CD4-positive, alpha-beta memory T cell (primary cell): ENCODE results near the gene ADRB2. TPM values are rescaled to one million over a fixed set of nuclear protein-coding genes. Genes with fewer than 3 reads are reported as not detected.
"Not testable (repeated sequence)": the region's sequence is repeated elsewhere in the genome, so short reads cannot be mapped to it uniquely, and the experiment has no call there.

ENCODE experiments used
- CTCF ChIA-PET: fragments of 350-600 bp; sonication (Branson Sonifier 250); formaldehyde crosslinking; loops from one replicate; lab custom pipeline; 2021; ENCODE audit warnings: inconsistent platforms; ENCODE audit not compliant: partially characterized antibody; lab: Charles Lee
- POLR2A ChIA-PET: fragments of 350-600 bp; sonication (Branson Sonifier 250); formaldehyde crosslinking; loops from one replicate; lab custom pipeline; 2021; ENCODE audit not compliant: partially characterized antibody; lab: Charles Lee
- DNase-seq, 5 donors: peaks; one replicate each; pipeline versions ENCODE4 v3.0.0 to v3.0.0-alpha.2; 2020 to 2022; ENCODE audit warnings: mixed read lengths in 1 of 5
- H3K27ac ChIP-seq: one replicate; pipeline ENCODE4 v1.7.0; 2013; ENCODE audit warnings: low read depth, low read length
- H3K27me3 ChIP-seq: 2 replicates; pipeline ENCODE4 v1.7.0; 2013; ENCODE audit warnings: mild to moderate bottlenecking, low read length, moderate library complexity; ENCODE audit not compliant: insufficient read depth
- H3K36me3 ChIP-seq: 2 replicates; pipeline ENCODE4 v1.7.0; 2013; ENCODE audit warnings: mild to moderate bottlenecking, low read length, moderate library complexity; ENCODE audit not compliant: insufficient read depth
- H3K4me1 ChIP-seq: 2 replicates; pipeline ENCODE4 v1.7.0; 2013; ENCODE audit warnings: mild to moderate bottlenecking, low read length, moderate library complexity; ENCODE audit not compliant: insufficient read depth
- H3K4me3 ChIP-seq, 2 donors: one replicate each; pipeline ENCODE4 v1.7.0; 2013; ENCODE audit warnings: low read length in 2 of 2, mild to moderate bottlenecking in 1 of 2
- H3K9me3 ChIP-seq, 2 donors: one replicate each; pipeline ENCODE4 v1.7.0; 2013; ENCODE audit warnings: low read length in 2 of 2, control low read depth in 1 of 2; ENCODE audit not compliant: control insufficient read depth in 1 of 2
- H3K27ac Mint-ChIP-seq, 7 donors: one replicate each; pipeline ENCODE4 v1.8.0; 2020 to 2021; ENCODE audit warnings: mixed read lengths in 7 of 7, mild to moderate bottlenecking in 6 of 7, inconsistent platforms in 3 of 7, moderate library complexity in 3 of 7
- H3K27me3 Mint-ChIP-seq, 2 donors: one replicate each; pipeline ENCODE4 v1.8.0; 2020 to 2021; ENCODE audit warnings: mixed read lengths in 2 of 2
- H3K36me3 Mint-ChIP-seq, 2 donors: one replicate each; pipeline ENCODE4 v1.8.0; 2020 to 2021; ENCODE audit warnings: mixed read lengths in 2 of 2, inconsistent platforms in 1 of 2, mild to moderate bottlenecking in 1 of 2
- H3K4me1 Mint-ChIP-seq, 4 donors: one replicate each; pipeline ENCODE4 v1.8.0; 2020 to 2021; ENCODE audit warnings: mixed read lengths in 4 of 4, mild to moderate bottlenecking in 1 of 4
- H3K4me3 Mint-ChIP-seq, 8 donors: one replicate each; pipeline ENCODE4 v1.8.0; 2020 to 2021; ENCODE audit warnings: mixed read lengths in 8 of 8, mild to moderate bottlenecking in 7 of 8, moderate library complexity in 6 of 8, inconsistent platforms in 3 of 8
- H3K9me3 Mint-ChIP-seq, 8 donors: one replicate each; pipeline ENCODE4 v1.8.0; 2020 to 2021; ENCODE audit warnings: mixed read lengths in 8 of 8, mild to moderate bottlenecking in 5 of 8, inconsistent platforms in 3 of 8, moderate library complexity in 1 of 8
- intact Hi-C: fragments of 100-400 bp; cut with micrococcal nuclease; formaldehyde crosslinking; loops from one replicate; pipeline ENCODE4 v1.15.1; 2023
- polyA plus RNA-seq, 2 donors: library from polyadenylated mRNA; unstranded; fragments of 300-500 nt; fragmentation: Illumina TruSeq; gene quantifications; one replicate each; pipeline ENCODE4 v1.2.3, GENCODE V29; 2021
- total RNA-seq, 2 experiments: library from RNA; stranded (reverse); gene quantifications; one replicate each; pipeline ENCODE4 v1.2.3, GENCODE V29; 2021

The ADRB2 gene
- total and polyA plus RNA-seq, 4 experiments from 2014 or later = 3.6 to 6.1 (median 5.4) TPM

DNA sequence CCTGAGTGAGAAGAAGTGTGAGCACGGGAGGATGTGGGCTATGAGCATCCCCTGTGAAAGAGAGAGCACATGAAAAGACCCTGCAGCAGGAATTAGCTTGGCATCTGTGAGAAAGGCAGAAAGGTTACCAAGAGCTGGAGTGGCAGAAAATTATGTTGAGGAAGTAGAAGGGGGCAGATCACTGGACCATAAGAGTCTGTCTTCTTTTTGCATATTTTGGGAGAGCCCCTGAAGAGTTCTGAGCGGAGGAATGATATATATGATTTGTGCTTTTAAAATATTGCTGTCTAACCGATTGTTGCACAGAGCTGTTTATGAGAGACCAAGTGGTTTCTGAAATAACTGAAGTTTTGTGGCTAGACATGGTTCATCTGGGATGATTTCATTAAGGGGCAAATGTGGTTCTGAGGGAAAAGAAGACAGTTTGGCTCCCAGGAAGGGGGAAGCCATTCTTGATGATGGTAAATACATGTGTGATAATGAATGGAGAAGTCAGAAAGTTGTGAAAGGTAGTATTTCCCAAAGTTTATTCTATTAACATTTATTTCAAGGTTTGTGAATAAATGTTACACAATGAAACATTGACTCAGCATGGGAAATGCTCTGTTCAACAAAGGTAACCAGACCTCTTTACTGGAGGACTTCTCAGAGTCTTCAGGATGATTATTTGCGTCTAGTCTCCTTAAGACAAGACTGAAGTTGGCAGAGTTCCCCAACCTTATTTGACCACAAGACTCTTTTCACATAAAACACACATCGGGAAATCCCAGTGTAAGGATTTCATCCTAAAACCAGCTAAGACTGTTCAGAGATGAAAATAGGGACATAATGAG, 31.5 kb upstream of the ADRB2 start:
- H3K4me1 ChIP-seq = no peaks in the 10 kb centered on the region
- no peaks in the 10 kb centered on the region for H3K27me3 ChIP-seq
- H3K36me3 ChIP-seq = no peaks in the 10 kb centered on the region
- CTCF ChIA-PET = interaction anchor here (1.0 kb wide), 1 partner anchor 240 kb away, joined by 3 read pairs; no protein-coding TSS in a partner anchor
- H3K4me1 Mint-ChIP-seq = no peaks in the 10 kb centered on the region
- H3K9me3 ChIP-seq = no peaks in the 10 kb centered on the region
- H3K27me3 Mint-ChIP-seq = peaks cover 0 to 7% of the 10 kb centered on the region in 2 donors
- intact Hi-C loops = no loop called here
- H3K36me3 Mint-ChIP-seq = no peaks in the 10 kb centered on the region
- H3K4me3 ChIP-seq = no peak overlapping the region
- H3K27ac ChIP-seq = no peak overlapping the region
- POLR2A ChIA-PET = no interaction called here
- no peak for DNase-seq
- H3K4me3 Mint-ChIP-seq = no peak overlapping the region
- no peaks in the 10 kb centered on the region for H3K9me3 Mint-ChIP-seq
- no peak overlapping the region for H3K27ac Mint-ChIP-seq

DNA sequence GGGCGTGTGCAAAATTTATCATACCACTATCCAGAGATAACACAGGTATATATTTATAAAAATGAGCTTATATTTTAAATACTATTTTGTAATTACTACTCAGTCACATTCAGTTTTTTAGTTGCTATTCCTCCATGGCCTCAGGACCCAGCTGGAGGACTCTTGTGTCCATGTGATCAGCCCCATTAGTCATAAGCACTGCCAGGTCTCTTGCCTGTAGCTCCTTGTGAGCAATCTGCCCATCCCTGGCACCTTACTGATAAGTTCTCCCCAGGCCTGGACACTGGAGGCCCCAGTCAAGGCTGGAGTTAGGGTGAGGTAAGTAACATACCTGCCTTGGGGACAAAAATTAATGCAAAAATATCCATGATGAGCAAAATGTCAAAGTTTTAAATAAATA, 29.5 kb upstream of the ADRB2 start:
- Mint-ChIP-seq H3K4me1 (no peaks in the 10 kb centered on the region), H3K4me3 (no peak overlapping the region), H3K36me3 (no peaks in the 10 kb centered on the region), H3K9me3 (no peaks in the 10 kb centered on the region), H3K27me3 (peaks cover 4 to 11% of the 10 kb centered on the region in 2 donors), H3K27ac (no peak overlapping the region)
- DNase-seq = no peak
- H3K9me3 ChIP-seq = no peaks in the 10 kb centered on the region
- CTCF ChIA-PET = interaction anchor here (0.7 to 1.9 kb wide), 3 partner anchors 8 to 162 kb away, joined by 3 to 4 read pairs (median 3); no protein-coding TSS in a partner anchor
- POLR2A ChIA-PET = no interaction called here
- no peak overlapping the region for H3K4me3 ChIP-seq
- H3K27me3 ChIP-seq = no peaks in the 10 kb centered on the region
- intact Hi-C loops = no loop called here
- H3K27ac ChIP-seq = no peak overlapping the region
- no peaks in the 10 kb centered on the region for H3K4me1 ChIP-seq
- no peaks in the 10 kb centered on the region for H3K36me3 ChIP-seq

DNA sequence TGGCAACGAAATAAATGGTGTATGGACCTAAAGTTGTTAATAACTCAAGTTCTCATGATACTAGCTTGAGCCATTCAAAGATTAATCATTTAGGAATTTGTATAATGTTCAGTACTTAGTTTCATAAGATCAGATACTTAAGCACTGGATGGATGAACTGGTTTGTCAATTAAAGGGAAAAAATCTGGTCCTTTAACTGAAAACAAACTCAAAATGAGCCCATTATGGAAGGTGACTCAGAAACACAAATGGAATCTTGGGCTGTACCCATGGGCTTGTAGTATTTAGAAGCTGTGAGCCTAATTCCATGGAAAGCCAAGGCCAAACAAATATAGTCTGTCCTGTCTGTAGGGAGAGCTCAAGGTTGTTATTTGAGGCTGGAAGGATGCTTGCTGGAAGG, 27.6 kb upstream of the ADRB2 start:
- Histone ChIP-seq H3K36me3 (no peaks in the 10 kb centered on the region), H3K4me3 (no peak overlapping the region), H3K27ac (no peak overlapping the region), H3K4me1 (no peaks in the 10 kb centered on the region), H3K9me3 (no peaks in the 10 kb centered on the region), H3K27me3 (no peaks in the 10 kb centered on the region)
- Mint-ChIP-seq H3K27me3 (peaks cover 4 to 19% of the 10 kb centered on the region in 2 donors), H3K36me3 (no peaks in the 10 kb centered on the region), H3K4me1 (no peaks in the 10 kb centered on the region), H3K9me3 (peaks cover 0 to 6% (median 0%) of the 10 kb centered on the region in 8 donors), H3K4me3 (no peak overlapping the region), H3K27ac (no peak overlapping the region)
- ChIA-PET CTCF (no interaction called here), POLR2A (no interaction called here)
- no peak for DNase-seq
- intact Hi-C loops = no loop called here

DNA sequence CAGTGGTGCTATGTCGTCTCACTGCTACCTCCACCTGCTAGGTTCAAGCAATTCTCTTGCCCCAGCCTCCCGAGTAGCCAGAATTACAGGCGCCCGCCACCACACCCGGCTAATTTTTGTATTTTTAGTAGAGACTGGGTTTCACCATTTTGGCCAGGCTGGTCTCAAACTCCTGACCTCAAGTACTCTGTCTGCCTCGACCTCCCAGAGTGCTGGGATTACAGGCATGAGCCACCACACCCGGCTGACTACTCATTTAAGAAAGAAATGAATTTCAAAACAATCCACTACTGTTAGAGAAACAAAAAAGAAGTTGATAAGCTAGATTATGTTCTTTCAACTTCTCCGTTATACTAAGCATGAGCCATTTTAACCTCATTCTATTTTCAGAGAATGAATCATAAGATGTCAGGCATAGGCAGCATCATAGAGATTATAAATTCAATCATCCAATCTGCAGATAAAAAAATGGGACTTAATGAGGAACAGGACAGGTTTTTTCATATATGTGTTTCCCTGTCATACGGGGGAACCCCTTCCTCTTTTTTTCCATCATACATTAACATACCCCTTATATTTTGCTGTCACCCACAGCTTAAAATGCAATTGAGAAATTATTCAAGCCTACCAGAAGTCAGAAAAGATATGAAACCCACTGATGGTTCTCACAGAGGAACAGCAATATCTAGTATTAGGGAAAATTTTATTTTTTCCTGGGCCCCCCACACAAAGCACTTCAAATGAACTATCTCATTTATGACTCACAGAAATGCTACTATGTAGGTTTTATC, 26.5 kb upstream of the ADRB2 start:
- Mint-ChIP-seq H3K4me3 (no peak overlapping the region), H3K27ac (no peak overlapping the region), H3K36me3 (no peaks in the 10 kb centered on the region), H3K4me1 (no peaks in the 10 kb centered on the region), H3K27me3 (peaks cover 4 to 17% of the 10 kb centered on the region in 2 donors), H3K9me3 (peaks cover 0 to 6% (median 0%) of the 10 kb centered on the region in 8 donors)
- Histone ChIP-seq H3K27ac (no peak overlapping the region), H3K4me1 (no peaks in the 10 kb centered on the region), H3K9me3 (no peaks in the 10 kb centered on the region), H3K36me3 (no peaks in the 10 kb centered on the region), H3K4me3 (no peak overlapping the region), H3K27me3 (no peaks in the 10 kb centered on the region)
- ChIA-PET CTCF (interaction anchor here (2.3 kb wide), 1 partner anchor 22 kb away, joined by 6 read pairs; no protein-coding TSS in a partner anchor), POLR2A (no interaction called here)
- DNase-seq = no peak
- intact Hi-C loops = no loop called here

DNA sequence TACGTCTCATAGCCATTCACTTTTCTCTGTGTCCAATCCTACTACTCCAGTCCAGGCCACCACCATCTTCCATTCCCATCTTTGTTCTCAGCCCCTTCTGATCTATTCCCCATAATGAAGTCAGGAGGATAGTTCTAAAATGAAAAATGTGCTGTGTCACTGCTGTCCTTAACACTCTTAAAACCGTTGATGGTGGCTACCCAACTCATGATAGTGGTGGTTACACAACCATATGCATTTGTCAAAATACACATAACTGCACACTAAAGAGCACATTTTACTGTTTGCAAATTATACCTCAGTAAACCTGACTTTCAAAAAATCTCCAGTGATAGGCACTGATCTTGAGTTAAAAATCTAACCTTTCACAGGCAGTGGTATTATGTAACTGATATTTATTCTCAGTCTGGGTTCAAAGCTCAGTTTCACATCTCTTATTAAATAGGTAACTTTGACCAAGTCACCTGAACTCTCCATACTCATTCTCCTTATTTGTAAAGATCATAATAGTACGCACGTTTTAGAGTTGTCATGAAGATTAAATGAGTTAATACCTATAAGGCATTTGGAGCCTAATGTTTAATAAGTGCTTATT, 24.6 kb upstream of the ADRB2 start:
- no peak for DNase-seq
- Mint-ChIP-seq H3K4me3 (no peak overlapping the region), H3K9me3 (peaks cover 0 to 6% (median 0%) of the 10 kb centered on the region in 8 donors), H3K27me3 (peaks cover 4 to 16% of the 10 kb centered on the region in 2 donors), H3K27ac (no peak overlapping the region), H3K36me3 (no peaks in the 10 kb centered on the region), H3K4me1 (peaks cover 0 to 8% (median 2%) of the 10 kb centered on the region in 4 donors)
- H3K36me3 ChIP-seq = no peaks in the 10 kb centered on the region
- intact Hi-C loops = no loop called here
- no peaks in the 10 kb centered on the region for H3K9me3 ChIP-seq
- ChIA-PET CTCF (interaction anchor here (0.6 to 2.3 kb wide), 3 partner anchors 20 to 202 kb away, joined by 3 to 6 read pairs (median 4); no protein-coding TSS in a partner anchor), POLR2A (no interaction called here)
- H3K27me3 ChIP-seq = no peaks in the 10 kb centered on the region
- no peak overlapping the region for H3K27ac ChIP-seq
- no peak overlapping the region for H3K4me3 ChIP-seq
- no peaks in the 10 kb centered on the region for H3K4me1 ChIP-seq

DNA sequence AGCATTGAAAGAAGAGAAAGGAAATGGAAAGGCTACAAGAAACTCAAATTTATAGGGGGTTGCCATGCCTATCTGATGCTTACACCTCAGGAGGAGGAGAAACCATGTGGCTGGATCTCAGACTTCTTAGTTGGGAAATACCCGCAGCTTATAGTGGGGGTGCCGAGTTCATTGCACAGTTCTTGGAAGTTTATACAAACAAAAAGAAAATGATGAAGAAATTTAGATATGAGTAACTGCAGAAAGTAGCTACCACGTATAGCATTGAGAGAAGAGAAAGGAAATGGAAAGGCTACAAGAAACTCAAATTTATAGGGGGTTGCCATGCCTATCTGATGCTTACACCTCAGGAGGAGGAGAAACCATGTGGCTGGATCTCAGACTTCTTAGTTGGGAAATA, 23.0 kb upstream of the ADRB2 start:
- H3K9me3 Mint-ChIP-seq = not testable (repeated sequence)
- CTCF ChIA-PET = interaction anchor here (1.4 to 1.5 kb wide), 2 partner anchors 18 to 73 kb away, joined by 3 to 6 read pairs; no protein-coding TSS in a partner anchor

More for the DNA sequence above, 23.0 kb upstream of the ADRB2 start:
- H3K27ac Mint-ChIP-seq, H3K36me3 ChIP-seq, H3K4me3 Mint-ChIP-seq, H3K27me3 ChIP-seq, intact Hi-C loops, POLR2A ChIA-PET, DNase-seq, H3K36me3 Mint-ChIP-seq, H3K27ac ChIP-seq, H3K4me1 ChIP-seq, H3K9me3 ChIP-seq, H3K4me3 ChIP-seq: not testable (repeated sequence)
- peaks cover 6 to 14% (median 9%) of the 10 kb centered on the region in 4 donors for H3K4me1 Mint-ChIP-seq
- H3K27me3 Mint-ChIP-seq = peaks cover 4 to 16% of the 10 kb centered on the region in 2 donors
